ENCODE measurements around the gene FAM181A. TPM values are rescaled to one million over a fixed set of nuclear protein-coding genes. Genes with fewer than 3 reads are reported as not detected.

Gene FAM181A
- not detected for total RNA-seq

GRCh38 chr14:93926873-93927799, at the start of gene FAM181A:
Gene FAM181A, plus strand, starts transcription at chr14:93927344. Its CDS starts 942 bp downstream, at chr14:93928286.
- no peak for DNase-seq
- no peak within 1 kb of the TSS for H3K4me3 ChIP-seq
- 70 to 76% methylated on average over 4 to 35 of the region's 38 CpGs for WGBS, 2 donors (ENCODE audit: low coverage in 1 of 2)
- no peaks in the 10 kb centered on the region for H3K4me1 ChIP-seq
- H3K27me3 ChIP-seq, result no peaks in the 10 kb centered on the region
- no peaks in the 10 kb centered on the region for H3K9me3 ChIP-seq
- intact Hi-C loops (cut with DNase I; ENCODE audit: low total_unique reads) (no loop called here), in situ Hi-C loops (cut with MboI; ENCODE audit: low pct_ligation_motif_present in 1 of 4, low pct_unique_long_range_greater_than_20kb in 1 of 4, low sequenced_read_pairs in 3 of 4) (no loop called here)
- no peaks in the 10 kb centered on the region for H3K36me3 ChIP-seq
- no peak within 1 kb of the TSS for H3K27ac ChIP-seq
- TF ChIP-seq CTCF (IDR thresholded peaks at IDR 0.05), result no peak
- no peak for TF ChIP-seq POLR2A (IDR thresholded peaks at IDR 0.05)
- TF ChIP-seq EP300 (IDR thresholded peaks at IDR 0.05; ENCODE audit: low read depth), result no peak
- no peak for TF ChIP-seq POLR2AphosphoS5 (IDR thresholded peaks at IDR 0.05)

- H3K36me3 ChIP-seq, result no peaks in the 10 kb centered on the region
- H3K9me3 ChIP-seq, result no peaks in the 10 kb centered on the region
- H3K27me3 ChIP-seq, result no peaks in the 10 kb centered on the region
- H3K4me3 ChIP-seq, result no peak overlapping the region
- in situ Hi-C loops (cut with MboI; ENCODE audit: low pct_ligation_motif_present in 1 of 4, low pct_unique_long_range_greater_than_20kb in 1 of 4, low sequenced_read_pairs in 3 of 4), result loop anchor here in 1 of 4 donors (25.0 kb wide), 1 partner anchor 216 kb away; no protein-coding TSS in a partner anchor
- intact Hi-C loops (cut with DNase I; ENCODE audit: low total_unique reads), result no loop called here
- H3K4me1 ChIP-seq, result peaks cover 0 to 11% (median 2%) of the 10 kb centered on the region in 4 donors
- H3K27ac ChIP-seq, result no peak overlapping the region
- TF ChIP-seq EP300 (IDR thresholded peaks at IDR 0.05; ENCODE audit: low read depth), result no peak
- TF ChIP-seq POLR2AphosphoS5 (IDR thresholded peaks at IDR 0.05), result no peak
- TF ChIP-seq CTCF (IDR thresholded peaks at IDR 0.05), result no peak
- TF ChIP-seq POLR2A (IDR thresholded peaks at IDR 0.05), result no peak
- DNase-seq, result no peak
- WGBS, 2 donors (ENCODE audit: low coverage in 1 of 2), result 61 to 78% methylated on average over 3 to 8 of the region's 8 CpGs
Measured at GRCh38 chr14:93878212-93878611, 48.9 kb upstream of the FAM181A start.

- H3K4me3 ChIP-seq, result no peak overlapping the region
- no peaks in the 10 kb centered on the region for H3K27me3 ChIP-seq
- intact Hi-C loops (cut with DNase I; ENCODE audit: low total_unique reads), result no loop called here
- peaks cover 0 to 11% (median 2%) of the 10 kb centered on the region in 4 donors for H3K4me1 ChIP-seq
- H3K27ac ChIP-seq, result no peak overlapping the region
- DNase-seq, result no peak
- no peaks in the 10 kb centered on the region for H3K9me3 ChIP-seq
- 79% methylated on average over 5 of the region's 5 CpGs; no CpG with 5 or more reads in 1 of the 2 donors for WGBS, 2 donors (ENCODE audit: low coverage in 1 of 2)
- in situ Hi-C loops (cut with MboI; ENCODE audit: low pct_ligation_motif_present in 1 of 4, low pct_unique_long_range_greater_than_20kb in 1 of 4, low sequenced_read_pairs in 3 of 4), result loop anchor here in 1 of 4 donors (25.0 kb wide), 1 partner anchor 217 kb away; no protein-coding TSS in a partner anchor
- TF ChIP-seq CTCF (IDR thresholded peaks at IDR 0.05) (no peak), POLR2AphosphoS5 (IDR thresholded peaks at IDR 0.05) (no peak), POLR2A (IDR thresholded peaks at IDR 0.05) (no peak), EP300 (IDR thresholded peaks at IDR 0.05; ENCODE audit: low read depth) (no peak)
- H3K36me3 ChIP-seq, result no peaks in the 10 kb centered on the region
Measured at GRCh38 chr14:93878871-93879270, 48.3 kb upstream of the FAM181A start.

GRCh38 chr14:93879362-93879983, 47.7 kb upstream of the FAM181A start:
- WGBS, 2 donors (ENCODE audit: low coverage in 1 of 2), result 20 to 50% methylated on average over 1 to 7 of the region's 7 CpGs
- Histone ChIP-seq H3K4me3 (no peak overlapping the region), H3K9me3 (no peaks in the 10 kb centered on the region), H3K4me1 (peaks cover 0 to 11% (median 2%) of the 10 kb centered on the region in 4 donors), H3K27ac (no peak overlapping the region), H3K27me3 (no peaks in the 10 kb centered on the region), H3K36me3 (no peaks in the 10 kb centered on the region)
- TF ChIP-seq POLR2A (IDR thresholded peaks at IDR 0.05) (no peak), POLR2AphosphoS5 (IDR thresholded peaks at IDR 0.05) (no peak), EP300 (IDR thresholded peaks at IDR 0.05; ENCODE audit: low read depth) (no peak), CTCF (IDR thresholded peaks at IDR 0.05) (no peak)
- no peak for DNase-seq
- intact Hi-C loops (cut with DNase I; ENCODE audit: low total_unique reads) (no loop called here), in situ Hi-C loops (cut with MboI; ENCODE audit: low pct_ligation_motif_present in 1 of 4, low pct_unique_long_range_greater_than_20kb in 1 of 4, low sequenced_read_pairs in 3 of 4) (loop anchor here in 1 of 4 donors (25.0 kb wide), 1 partner anchor 217 kb away; no protein-coding TSS in a partner anchor)
